ENCODE results near the gene PLSCR2.

The PLSCR2 gene

DNA sequence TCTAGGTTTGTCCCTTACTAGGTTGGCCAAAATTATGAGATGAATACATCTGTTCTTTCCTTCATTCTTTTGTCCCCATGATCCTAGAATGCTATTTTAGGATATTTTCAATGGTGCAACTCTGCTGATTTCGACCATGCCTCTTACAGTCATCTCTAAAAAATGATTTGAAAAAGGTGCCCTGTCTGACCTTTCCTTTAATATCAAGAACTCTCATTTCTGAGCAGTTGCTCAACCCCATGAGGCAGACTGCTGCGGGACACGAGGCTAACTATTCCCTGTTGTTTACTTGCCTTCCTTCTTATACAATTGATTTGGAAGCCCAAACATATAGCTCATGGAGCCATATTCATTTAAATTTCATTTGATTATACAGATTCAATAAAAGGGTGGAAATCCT, 14.6 kb downstream of the PLSCR2 start:
- no peak overlapping the region for H2AFZ ChIP-seq (ENCODE audit: low read depth, low read length, severe bottlenecking)
- H3K9ac ChIP-seq (ENCODE audit: low read length), result no peak overlapping the region
- no peak overlapping the region for H3K4me3 ChIP-seq (ENCODE audit: insufficient read depth, low read length, poor library complexity, severe bottlenecking)
- H3K4me2 ChIP-seq (ENCODE audit: low read depth, low read length, poor library complexity, severe bottlenecking), result no peak overlapping the region
- no peaks in the 10 kb centered on the region for H3K79me2 ChIP-seq (ENCODE audit: insufficient read depth, low read length)
- TF ChIP-seq EZH2phosphoT487 (conservative IDR thresholded peaks at IDR 0.05; ENCODE audit: low read length), result no peak
- TF ChIP-seq, protein P1, sequence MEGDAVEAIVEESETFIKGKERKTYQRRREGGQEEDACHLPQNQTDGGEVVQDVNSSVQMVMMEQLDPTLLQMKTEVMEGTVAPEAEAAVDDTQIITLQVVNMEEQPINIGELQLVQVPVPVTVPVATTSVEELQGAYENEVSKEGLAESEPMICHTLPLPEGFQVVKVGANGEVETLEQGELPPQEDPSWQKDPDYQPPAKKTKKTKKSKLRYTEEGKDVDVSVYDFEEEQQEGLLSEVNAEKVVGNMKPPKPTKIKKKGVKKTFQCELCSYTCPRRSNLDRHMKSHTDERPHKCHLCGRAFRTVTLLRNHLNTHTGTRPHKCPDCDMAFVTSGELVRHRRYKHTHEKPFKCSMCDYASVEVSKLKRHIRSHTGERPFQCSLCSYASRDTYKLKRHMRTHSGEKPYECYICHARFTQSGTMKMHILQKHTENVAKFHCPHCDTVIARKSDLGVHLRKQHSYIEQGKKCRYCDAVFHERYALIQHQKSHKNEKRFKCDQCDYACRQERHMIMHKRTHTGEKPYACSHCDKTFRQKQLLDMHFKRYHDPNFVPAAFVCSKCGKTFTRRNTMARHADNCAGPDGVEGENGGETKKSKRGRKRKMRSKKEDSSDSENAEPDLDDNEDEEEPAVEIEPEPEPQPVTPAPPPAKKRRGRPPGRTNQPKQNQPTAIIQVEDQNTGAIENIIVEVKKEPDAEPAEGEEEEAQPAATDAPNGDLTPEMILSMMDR (IDR thresholded peaks at IDR 0.05; ENCODE audit: insufficient read depth, low read length, poor library complexity, severe bottlenecking), result no peak
- no peaks in the 10 kb centered on the region for H3K9me2 ChIP-seq (replicated peaks; ENCODE audit: insufficient read depth, low read length)
- no peaks in the 10 kb centered on the region for H3K27me3 ChIP-seq (ENCODE audit: low read length)
- H3K36me3 ChIP-seq (ENCODE audit: low read length), result no peaks in the 10 kb centered on the region
- H3K9me3 ChIP-seq (ENCODE audit: insufficient read depth, low read length), result no peaks in the 10 kb centered on the region
- no peak overlapping the region for H3K27ac ChIP-seq (ENCODE audit: low read depth, low read length)
- H4K20me1 ChIP-seq (ENCODE audit: low read depth, low read length), result no peaks in the 10 kb centered on the region
- H3F3A ChIP-seq (ENCODE audit: insufficient read depth), result no peaks in the 10 kb centered on the region

DNA sequence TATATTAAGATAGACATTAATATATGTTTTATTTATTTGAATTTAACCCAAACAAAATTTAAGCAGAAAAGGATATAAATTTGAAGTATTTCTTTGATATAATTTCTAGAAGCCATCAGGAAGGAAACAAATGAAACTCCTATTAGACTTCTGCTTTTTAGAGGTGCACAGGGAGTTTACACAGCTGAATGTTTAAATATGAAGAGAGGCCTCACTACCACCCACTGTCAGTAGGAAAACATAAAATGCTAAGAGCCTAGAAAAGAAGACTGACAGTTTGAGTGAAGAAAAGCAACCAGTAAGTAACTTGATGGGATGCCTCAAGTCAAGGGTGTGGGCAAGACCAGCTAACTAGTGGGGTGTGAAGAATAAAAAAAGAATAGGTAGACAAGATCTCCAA, 19.7 kb downstream of the PLSCR2 start:
- no peak overlapping the region for H3K4me2 ChIP-seq (ENCODE audit: low read depth, low read length, poor library complexity, severe bottlenecking)
- no peaks in the 10 kb centered on the region for H3K79me2 ChIP-seq (ENCODE audit: insufficient read depth, low read length)
- no peaks in the 10 kb centered on the region for H3K9me3 ChIP-seq (ENCODE audit: insufficient read depth, low read length)
- H4K20me1 ChIP-seq (ENCODE audit: low read depth, low read length), result no peaks in the 10 kb centered on the region
- H2AFZ ChIP-seq (ENCODE audit: low read depth, low read length, severe bottlenecking), result no peak overlapping the region
- no peak for TF ChIP-seq EZH2phosphoT487 (conservative IDR thresholded peaks at IDR 0.05; ENCODE audit: low read length)
- TF ChIP-seq, protein P1 (IDR thresholded peaks at IDR 0.05; ENCODE audit: insufficient read depth, low read length, poor library complexity, severe bottlenecking), result no peak
- no peak overlapping the region for H3K27ac ChIP-seq (ENCODE audit: low read depth, low read length)
- H3K9me2 ChIP-seq (replicated peaks; ENCODE audit: insufficient read depth, low read length), result no peaks in the 10 kb centered on the region
- no peaks in the 10 kb centered on the region for H3F3A ChIP-seq (ENCODE audit: insufficient read depth)
- no peaks in the 10 kb centered on the region for H3K36me3 ChIP-seq (ENCODE audit: low read length)
- H3K4me3 ChIP-seq (ENCODE audit: insufficient read depth, low read length, poor library complexity, severe bottlenecking), result no peak overlapping the region
- no peaks in the 10 kb centered on the region for H3K27me3 ChIP-seq (ENCODE audit: low read length)
- no peak overlapping the region for H3K9ac ChIP-seq (ENCODE audit: low read length)

DNA sequence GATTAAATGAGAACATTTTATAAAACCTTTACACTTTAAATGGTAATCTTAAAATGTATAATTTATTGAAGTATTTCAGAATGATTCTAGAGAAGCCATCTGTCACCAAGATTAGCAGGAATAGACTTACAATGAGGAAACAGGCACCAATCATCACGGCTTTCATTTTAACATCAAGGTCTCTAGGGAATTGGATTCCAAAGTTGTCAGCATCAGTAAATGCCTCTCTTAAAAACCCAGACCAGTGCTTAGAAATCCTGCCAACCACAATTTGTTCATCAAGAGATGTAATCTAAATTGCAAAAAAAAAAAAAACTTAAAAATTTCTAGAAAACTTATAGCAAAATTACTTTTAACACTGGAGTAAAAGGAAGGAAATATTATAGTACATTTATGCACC, 20.3 kb downstream of the PLSCR2 start:
- Histone ChIP-seq H3K79me2 (ENCODE audit: insufficient read depth, low read length) (no peaks in the 10 kb centered on the region), H3F3A (ENCODE audit: insufficient read depth) (no peaks in the 10 kb centered on the region), H3K9me2 (replicated peaks; ENCODE audit: insufficient read depth, low read length) (no peaks in the 10 kb centered on the region), H2AFZ (ENCODE audit: low read depth, low read length, severe bottlenecking) (no peak overlapping the region), H3K27ac (ENCODE audit: low read depth, low read length) (no peak overlapping the region), H3K9ac (ENCODE audit: low read length) (no peak overlapping the region), H3K9me3 (ENCODE audit: insufficient read depth, low read length) (no peaks in the 10 kb centered on the region), H3K4me2 (ENCODE audit: low read depth, low read length, poor library complexity, severe bottlenecking) (no peak overlapping the region), H3K27me3 (ENCODE audit: low read length) (no peaks in the 10 kb centered on the region), H4K20me1 (ENCODE audit: low read depth, low read length) (no peaks in the 10 kb centered on the region), H3K36me3 (ENCODE audit: low read length) (no peaks in the 10 kb centered on the region), H3K4me3 (ENCODE audit: insufficient read depth, low read length, poor library complexity, severe bottlenecking) (no peak overlapping the region)
- no peak for TF ChIP-seq EZH2phosphoT487 (conservative IDR thresholded peaks at IDR 0.05; ENCODE audit: low read length)
- TF ChIP-seq, protein P1 (IDR thresholded peaks at IDR 0.05; ENCODE audit: insufficient read depth, low read length, poor library complexity, severe bottlenecking), result no peak
